GM06990 (cell line): ENCODE measurements around the gene CD34.
A peak's percentile ranks its signal among the peaks of the same experiment; 100 is the strongest.
"Not testable (repeated sequence)": the region's sequence is repeated elsewhere in the genome, so short reads cannot be mapped to it uniquely, and the experiment has no call there.

Experiments
- DNase-seq: peaks from one replicate; pipeline ENCODE4 v3.0.0-alpha.2; 2011; ENCODE audit not compliant: insufficient read length; ENCODE audit errors: extremely low read depth
- H3K27me3 ChIP-seq: replicated peaks from 2 replicates; pipeline ENCODE4 v1.6.0; 2011; ENCODE audit warnings: low read length; ENCODE audit not compliant: control insufficient read depth, insufficient read depth
- H3K36me3 ChIP-seq: 2 replicates; pipeline ENCODE4 v1.5.1; 2011; ENCODE audit warnings: low read length; ENCODE audit not compliant: control insufficient read depth, insufficient read depth
- H3K4me3 ChIP-seq: replicated peaks from 2 replicates; pipeline ENCODE4 v1.5.1; 2011; ENCODE audit warnings: low read depth, mild to moderate bottlenecking, control low read depth, low read length
- CTCF ChIP-seq: IDR thresholded peaks from 2 replicates; pipeline ENCODE4 v1.5.1; 2011; ENCODE audit warnings: low read length, control low read depth, mild to moderate bottlenecking, inconsistent platforms; ENCODE audit not compliant: insufficient read depth, poor library complexity, severe bottlenecking

The CD34 gene

GRCh38 chr1:207938016-207938415, 27.1 kb upstream of the CD34 start:
- DNase-seq, result no peak
- Histone ChIP-seq H3K4me3 (no peak overlapping the region), H3K36me3 (no peaks in the 10 kb centered on the region), H3K27me3 (no peaks in the 10 kb centered on the region)
- no peak for TF ChIP-seq CTCF

GRCh38 chr1:207937204-207937603, 26.3 kb upstream of the CD34 start:
- TF ChIP-seq CTCF, result no peak
- DNase-seq, result no peak
- H3K27me3 ChIP-seq, result no peaks in the 10 kb centered on the region
- H3K4me3 ChIP-seq, result no peak overlapping the region
- H3K36me3 ChIP-seq, result no peaks in the 10 kb centered on the region

GRCh38 chr1:207935166-207935583, 24.2 kb upstream of the CD34 start:
- no peaks in the 10 kb centered on the region for H3K27me3 ChIP-seq
- H3K36me3 ChIP-seq, result no peaks in the 10 kb centered on the region
- peak; percentile 60 for DNase-seq
- no peak for TF ChIP-seq CTCF
- H3K4me3 ChIP-seq, result no peak overlapping the region

DNA sequence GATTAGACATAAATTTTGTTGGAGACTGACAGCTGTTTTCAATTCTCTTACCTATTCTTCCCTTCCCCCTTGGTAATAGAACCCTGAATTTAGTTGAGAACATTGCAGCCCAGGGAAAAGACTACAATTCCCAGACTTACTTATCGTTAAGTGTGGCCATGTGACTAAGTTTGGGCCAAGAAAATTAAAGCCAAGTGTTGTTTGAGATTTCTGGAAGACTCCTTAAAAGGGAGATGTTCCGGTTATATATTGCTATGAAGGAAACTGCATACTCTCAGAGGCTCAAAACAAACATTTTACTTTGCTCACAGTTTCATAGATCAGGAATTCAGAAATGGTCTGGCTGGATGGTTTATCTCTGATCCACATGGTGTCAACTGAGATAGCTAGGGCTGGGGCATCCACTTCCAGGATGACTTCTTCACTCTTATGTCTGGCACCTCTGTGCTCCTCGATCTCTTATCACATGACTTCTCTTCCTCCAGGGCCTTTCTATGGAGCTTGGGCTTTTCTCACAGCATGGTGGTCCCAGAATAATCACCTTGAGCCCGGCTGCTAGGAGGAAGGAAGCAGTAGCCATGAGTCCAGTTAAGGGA, 22.4 kb upstream of the CD34 start:
- no peak for TF ChIP-seq CTCF
- no peak overlapping the region for H3K4me3 ChIP-seq
- no peaks in the 10 kb centered on the region for H3K27me3 ChIP-seq
- no peak for DNase-seq
- no peaks in the 10 kb centered on the region for H3K36me3 ChIP-seq

DNA sequence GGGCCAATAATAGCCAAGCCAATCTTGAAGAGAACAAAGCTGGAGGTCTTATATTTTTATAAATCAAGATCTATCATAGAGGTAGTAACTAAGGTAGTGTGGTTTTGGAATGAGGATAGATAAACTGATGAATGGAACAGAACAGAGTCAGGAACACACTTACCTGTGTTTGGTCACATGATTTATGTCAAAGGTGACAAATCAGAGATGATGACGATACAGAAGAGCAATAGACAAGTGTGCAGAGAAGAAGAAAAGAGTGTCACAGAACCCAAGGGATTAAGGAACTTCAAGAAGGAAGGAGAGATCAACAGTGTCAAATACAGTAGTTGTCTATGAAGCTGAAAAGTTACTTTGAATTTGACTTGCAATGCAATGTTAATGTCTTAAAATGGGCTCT, 16.1 kb upstream of the CD34 start:
- no peak overlapping the region for H3K4me3 ChIP-seq
- no peaks in the 10 kb centered on the region for H3K36me3 ChIP-seq
- no peak for DNase-seq
- H3K27me3 ChIP-seq, result peaks cover 2% of the 10 kb centered on the region
- TF ChIP-seq CTCF, result no peak

GRCh38 chr1:207925969-207926368, 15.0 kb upstream of the CD34 start:
- not testable (repeated sequence) for H3K27me3 ChIP-seq, DNase-seq, H3K36me3 ChIP-seq, H3K4me3 ChIP-seq
